Esophagus muscularis mucosa (tissue), 4 donors: ENCODE measurements around the gene CNTNAP4. TPM values are rescaled to one million over a fixed set of nuclear protein-coding genes. Genes with fewer than 3 reads are reported as not detected.

Source experiments
- DNase-seq: peaks from one replicate; pipeline ENCODE4 v3.0.0-alpha.2; 2017; ENCODE audit errors: extremely low spot score
- H3K27ac ChIP-seq, 4 donors: fragments of 200-600 bp; sonication (generic); replicated peaks in 1 of 4; 1 replicate in 3 of 4; 2 replicates in 1 of 4; pipeline ENCODE4 v1.5.1; 2016 to 2019; ENCODE audit warnings: mild to moderate bottlenecking in 1 of 4
- H3K27me3 ChIP-seq, 4 donors: fragments of 200-600 bp; sonication (generic); one replicate each; pipeline versions ENCODE4 v1.5.1 to v1.6.0; 2016 to 2019
- H3K36me3 ChIP-seq, 4 donors: fragments of 200-600 bp; sonication (generic); one replicate each; pipeline ENCODE4 v1.5.1; 2016 to 2019
- H3K4me1 ChIP-seq, 4 donors: fragments of 200-600 bp; sonication (generic); one replicate each; pipeline ENCODE4 v1.5.1; 2016 to 2019
- H3K4me3 ChIP-seq, 4 donors: fragments of 200-600 bp; sonication (generic); 1 replicate in 2 of 4; 2 replicates in 2 of 4; pipeline ENCODE4 v1.5.1; 2016 to 2019; ENCODE audit warnings: mild to moderate bottlenecking in 4 of 4, moderate library complexity in 1 of 4
- H3K9me3 ChIP-seq, 4 donors: fragments of 200-600 bp; sonication (generic); 1 replicate in 3 of 4; 2 replicates in 1 of 4; pipeline ENCODE4 v1.5.1; 2016 to 2019
- CTCF ChIP-seq, 3 experiments: fragments of 200-600 bp in 2 of 3; fragments of 450-650 bp in 1 of 3; sonication (generic) in 2 of 3; IDR thresholded peaks; one replicate each; pipeline ENCODE4 v1.5.1; 2017 to 2019; ENCODE audit warnings: antibody characterized with exemption in 3 of 3, mild to moderate bottlenecking in 2 of 3, moderate library complexity in 1 of 3
- EP300 ChIP-seq: sonication (generic); formaldehyde crosslinking; IDR thresholded peaks from one replicate; pipeline ENCODE4 v1.6.1; 2017; ENCODE audit warnings: antibody characterized with exemption
- POLR2A ChIP-seq: fragments of 450-650 bp; IDR thresholded peaks from one replicate; pipeline ENCODE4 v1.6.1; 2017; ENCODE audit warnings: antibody characterized with exemption, moderate library complexity, mild to moderate bottlenecking, low read depth
- POLR2AphosphoS5 ChIP-seq, 2 donors: sonication (generic); formaldehyde crosslinking; IDR thresholded peaks; one replicate each; pipeline ENCODE4 v1.6.1; 2017; ENCODE audit warnings: antibody characterized with exemption in 2 of 2
- WGBS: methylation state at CpG from one replicate; pipeline ENCODE4 v1.1.5; 2018; 5-methylcytosine and 5-hydroxymethylcytosine counted together
- intact Hi-C: fragments of 100-400 bp; cut with DNase I; formaldehyde crosslinking; loops from one replicate; pipeline ENCODE4 v1.15.1; 2023
- total RNA-seq, 4 donors: library from RNA; depleted of rRNA; stranded (reverse); fragments of >200 nt; gene quantifications; one replicate each; pipeline versions ENCODE4 v1.1.0 to v1.2.1, GENCODE V29; 2016

CNTNAP4 gene
- total RNA-seq, 4 donors from 2014 or later = 0.80 to 2.1 (median 1.6) TPM

GRCh38 chr16:76539609-76540008 is 262.4 kb downstream of the CNTNAP4 start:
- no peak overlapping the region for H3K4me3 ChIP-seq
- H3K27ac ChIP-seq = no peak overlapping the region
- intact Hi-C loops = no loop called here
- no peaks in the 10 kb centered on the region for H3K27me3 ChIP-seq
- TF ChIP-seq CTCF (IDR thresholded peaks at IDR 0.05) = no peak
- TF ChIP-seq POLR2AphosphoS5 (IDR thresholded peaks at IDR 0.05) = no peak
- no peak for TF ChIP-seq EP300
- TF ChIP-seq POLR2A = no peak
- no peaks in the 10 kb centered on the region for H3K36me3 ChIP-seq
- no peak for DNase-seq
- WGBS = 82% methylated on average over 3 of the region's 3 CpGs
- H3K9me3 ChIP-seq = no peaks in the 10 kb centered on the region
- no peaks in the 10 kb centered on the region for H3K4me1 ChIP-seq

- H3K4me3 ChIP-seq = no peak overlapping the region
- WGBS = 89% methylated on average over 1 of the region's 1 CpG
- intact Hi-C loops = no loop called here
- H3K27me3 ChIP-seq = no peaks in the 10 kb centered on the region
- H3K4me1 ChIP-seq = no peaks in the 10 kb centered on the region
- no peak overlapping the region for H3K27ac ChIP-seq
- TF ChIP-seq POLR2A = no peak
- TF ChIP-seq POLR2AphosphoS5 (IDR thresholded peaks at IDR 0.05) = no peak
- TF ChIP-seq EP300 = no peak
- TF ChIP-seq CTCF (IDR thresholded peaks at IDR 0.05) = no peak
- H3K36me3 ChIP-seq = no peaks in the 10 kb centered on the region
- no peak for DNase-seq
- no peaks in the 10 kb centered on the region for H3K9me3 ChIP-seq
These were observed 263.9 kb downstream of the CNTNAP4 start for GRCh38 chr16:76541070-76541469.

- intact Hi-C loops = no loop called here
- Histone ChIP-seq H3K27ac (no peak overlapping the region), H3K27me3 (no peaks in the 10 kb centered on the region), H3K36me3 (no peaks in the 10 kb centered on the region), H3K4me3 (no peak overlapping the region), H3K4me1 (no peaks in the 10 kb centered on the region), H3K9me3 (no peaks in the 10 kb centered on the region)
- TF ChIP-seq POLR2A = no peak
- TF ChIP-seq CTCF (IDR thresholded peaks at IDR 0.05) = no peak
- TF ChIP-seq EP300 = no peak
- no peak for TF ChIP-seq POLR2AphosphoS5 (IDR thresholded peaks at IDR 0.05)
- WGBS = 89% methylated on average over 2 of the region's 2 CpGs
- DNase-seq = no peak
These were observed 288.3 kb downstream of the CNTNAP4 start for GRCh38 chr16:76565542-76565941.

GRCh38 chr16:76571755-76572154 is 294.6 kb downstream of the CNTNAP4 start:
- intact Hi-C loops = no loop called here
- Histone ChIP-seq H3K27ac (no peak overlapping the region), H3K36me3 (no peaks in the 10 kb centered on the region), H3K27me3 (no peaks in the 10 kb centered on the region), H3K4me3 (no peak overlapping the region), H3K4me1 (no peaks in the 10 kb centered on the region), H3K9me3 (no peaks in the 10 kb centered on the region)
- DNase-seq = no peak
- no peak for TF ChIP-seq CTCF (IDR thresholded peaks at IDR 0.05)
- TF ChIP-seq POLR2A = no peak
- no peak for TF ChIP-seq POLR2AphosphoS5 (IDR thresholded peaks at IDR 0.05)
- TF ChIP-seq EP300 = no peak
- 85% methylated on average over 3 of the region's 3 CpGs for WGBS

- no peaks in the 10 kb centered on the region for H3K36me3 ChIP-seq
- H3K27me3 ChIP-seq = no peaks in the 10 kb centered on the region
- intact Hi-C loops = no loop called here
- H3K4me3 ChIP-seq = no peak overlapping the region
- WGBS = 52% methylated on average over 2 of the region's 2 CpGs
- no peak overlapping the region for H3K27ac ChIP-seq
- TF ChIP-seq CTCF (IDR thresholded peaks at IDR 0.05) (no peak), EP300 (no peak), POLR2A (no peak), POLR2AphosphoS5 (IDR thresholded peaks at IDR 0.05) (no peak)
- H3K4me1 ChIP-seq = no peaks in the 10 kb centered on the region
- no peak for DNase-seq
- H3K9me3 ChIP-seq = no peaks in the 10 kb centered on the region
These were observed 296.1 kb downstream of the CNTNAP4 start for GRCh38 chr16:76573281-76573680.
